Stimulated activated naive CD8-positive, alpha-beta T cell treated with anti-CD3 and anti-CD28 coated beads, Interleukin-15, Interleukin-2, amounts not matched to agents 100 U/mL and 50 U/mL, for 24 hours (primary cell): ENCODE measurements around the gene RABGAP1L.
"Not testable (repeated sequence)": the region's sequence is repeated elsewhere in the genome, so short reads cannot be mapped to it uniquely, and the experiment has no call there.

ENCODE experiments used
- ATAC-seq: fragments of 150-1000 bp; cut with Tn5 transposase; one replicate; pipeline ENCODE4 v1.10.0; 2021
- DNase-seq: peaks from one replicate; pipeline ENCODE4 v3.0.0; 2021

Gene RABGAP1L

DNA sequence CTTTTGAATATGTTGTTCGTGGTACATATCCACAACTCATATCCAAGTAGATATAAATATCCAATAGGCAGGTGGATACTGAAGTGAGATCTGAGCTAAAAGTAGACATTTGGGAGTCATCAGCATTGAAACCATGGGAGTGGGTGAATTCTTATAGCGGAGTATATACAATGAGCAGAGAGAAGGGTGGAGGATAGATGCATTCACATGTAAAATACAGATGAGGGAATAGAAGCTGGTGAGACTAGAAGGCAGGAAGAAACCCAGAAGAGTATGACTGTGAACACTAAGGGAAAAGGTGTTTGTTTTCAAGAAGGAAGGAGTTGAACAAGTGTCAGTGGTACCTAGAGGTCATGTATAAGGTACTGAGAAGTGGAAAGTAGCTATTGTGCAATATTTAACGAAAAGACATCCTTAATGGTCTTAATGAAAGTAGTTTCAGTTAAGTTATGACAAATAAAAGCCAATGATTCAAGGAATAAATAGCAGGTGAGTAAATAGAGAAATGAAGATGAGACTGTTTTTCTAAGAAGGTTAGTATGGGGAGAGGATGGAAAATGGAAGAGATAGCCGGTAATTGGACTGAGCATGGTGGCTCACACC is 658.8 kb downstream of the RABGAP1L start:
- DNase-seq (no peak), ATAC-seq (no peak)

DNA sequence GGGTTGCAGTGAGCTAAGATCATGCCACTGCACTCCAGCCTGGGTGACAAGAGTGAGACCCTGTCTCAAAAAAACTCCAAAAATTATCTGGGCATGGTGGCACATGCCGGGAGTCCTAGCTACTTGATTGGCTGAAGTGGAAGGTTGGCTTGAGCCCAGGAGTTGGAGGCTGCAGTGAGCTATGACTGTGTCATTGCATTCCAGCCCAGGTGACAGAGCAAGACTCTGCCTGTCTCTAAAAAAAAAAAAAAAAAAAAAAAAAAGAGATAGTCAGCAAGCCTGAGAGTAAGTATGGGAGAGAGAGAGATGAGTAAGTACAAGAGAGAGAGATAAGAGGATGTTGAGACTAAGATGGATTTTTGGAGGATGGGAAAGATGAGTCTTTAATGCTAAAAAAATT is 659.6 kb downstream of the RABGAP1L start:
- DNase-seq (no peak), ATAC-seq (no peak)

DNA sequence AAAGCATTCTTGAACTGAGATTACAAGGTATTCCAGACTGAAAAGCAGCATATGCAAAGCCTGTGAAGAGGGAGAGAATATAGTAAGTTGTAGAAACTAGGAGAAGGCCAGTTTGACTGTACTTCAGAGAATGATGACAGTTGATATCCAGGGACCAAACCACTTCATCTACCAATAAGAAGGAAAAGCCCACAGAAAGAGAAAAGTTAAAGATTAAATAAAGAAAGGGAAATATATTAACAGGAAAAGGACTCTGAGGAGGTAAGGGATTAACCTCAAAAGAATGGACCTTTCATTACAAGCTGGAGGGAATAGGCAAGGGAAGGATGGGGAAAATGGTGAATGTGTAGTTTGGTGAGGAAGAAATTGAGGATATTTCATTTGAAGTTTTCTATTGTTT is 660.3 kb downstream of the RABGAP1L start:
- DNase-seq (no peak), ATAC-seq (no peak)

DNA sequence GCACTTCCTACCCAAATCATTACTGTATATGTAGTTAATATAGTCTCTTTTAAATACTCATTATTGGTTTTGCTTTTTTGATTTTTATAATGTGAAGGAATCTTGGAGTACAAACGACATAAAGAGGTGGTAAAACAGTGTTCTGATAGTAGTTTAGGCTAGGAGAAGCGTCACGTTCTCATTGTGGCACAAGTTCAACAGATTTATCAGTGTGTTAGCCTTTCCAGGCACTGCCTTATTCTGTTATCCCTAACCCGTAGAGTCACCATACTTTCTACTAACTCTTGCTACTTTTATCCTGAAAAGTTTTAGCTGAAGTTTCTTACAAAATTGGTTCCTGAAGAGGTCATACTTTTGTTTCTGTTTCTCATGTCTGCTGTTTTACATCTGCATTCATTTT is 665.8 kb downstream of the RABGAP1L start:
- ATAC-seq (no peak), DNase-seq (no peak)

DNA sequence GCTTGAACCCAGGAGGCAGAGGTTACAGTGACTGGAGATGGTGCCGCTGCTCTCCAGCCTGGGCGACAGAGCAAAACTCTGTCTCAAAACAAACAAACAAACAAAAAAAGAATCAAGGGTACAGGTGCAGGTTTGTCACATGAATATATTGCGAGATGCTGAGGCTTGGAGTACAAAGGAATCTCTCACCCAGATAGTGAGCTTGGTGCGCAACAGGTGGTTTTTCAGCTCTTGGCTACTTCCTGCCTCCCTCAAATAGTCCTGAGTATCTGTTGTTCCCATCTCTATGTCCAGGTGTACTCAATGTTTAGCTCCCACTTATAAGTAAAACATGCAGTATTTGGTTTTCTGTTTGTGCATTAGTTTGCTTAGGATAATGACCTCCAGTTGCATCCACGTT is 666.5 kb downstream of the RABGAP1L start:
- DNase-seq = no peak

DNA sequence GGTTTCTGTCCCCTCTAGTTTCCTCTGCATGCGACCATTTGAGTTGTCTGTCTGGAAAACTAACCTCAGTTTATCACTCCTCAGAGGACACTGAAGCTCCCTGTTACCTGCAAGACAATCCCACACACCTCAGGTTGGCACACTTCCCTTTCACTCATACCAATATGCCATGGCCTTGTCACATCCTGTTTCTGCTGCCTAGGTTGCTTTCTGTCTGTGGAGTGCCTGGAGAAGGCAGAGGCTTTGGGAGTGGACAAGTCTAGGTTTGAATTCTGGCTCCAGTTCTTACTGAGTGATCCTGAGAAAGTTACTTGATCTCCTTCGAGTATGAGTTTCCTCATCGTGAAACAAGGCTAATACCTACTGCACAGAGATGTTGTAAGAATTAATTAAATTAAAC is 668.9 kb downstream of the RABGAP1L start:
- DNase-seq (no peak), ATAC-seq (no peak)

More for the DNA sequence above, 666.5 kb downstream of the RABGAP1L start:
- ATAC-seq = no peak

DNA sequence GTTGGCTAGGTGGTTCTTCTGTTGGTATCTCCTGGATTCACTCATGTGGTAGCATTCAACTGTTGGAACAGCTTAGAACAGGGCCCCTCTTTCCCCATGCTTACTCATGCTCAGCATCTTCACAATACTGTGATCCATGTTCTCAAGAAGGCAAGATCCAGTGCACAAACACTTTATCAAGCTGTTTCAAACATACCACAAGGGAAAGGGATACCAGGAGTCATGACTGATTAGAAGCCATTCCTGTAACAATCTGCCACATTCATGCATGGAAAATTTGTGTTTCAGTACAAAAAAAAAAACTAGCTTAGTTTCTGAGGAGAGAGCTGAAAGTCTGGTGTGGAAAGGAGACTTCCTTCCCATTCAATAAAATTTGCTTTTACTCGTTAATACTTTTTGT is 670.7 kb downstream of the RABGAP1L start:
- no peak for ATAC-seq
- DNase-seq = no peak

DNA sequence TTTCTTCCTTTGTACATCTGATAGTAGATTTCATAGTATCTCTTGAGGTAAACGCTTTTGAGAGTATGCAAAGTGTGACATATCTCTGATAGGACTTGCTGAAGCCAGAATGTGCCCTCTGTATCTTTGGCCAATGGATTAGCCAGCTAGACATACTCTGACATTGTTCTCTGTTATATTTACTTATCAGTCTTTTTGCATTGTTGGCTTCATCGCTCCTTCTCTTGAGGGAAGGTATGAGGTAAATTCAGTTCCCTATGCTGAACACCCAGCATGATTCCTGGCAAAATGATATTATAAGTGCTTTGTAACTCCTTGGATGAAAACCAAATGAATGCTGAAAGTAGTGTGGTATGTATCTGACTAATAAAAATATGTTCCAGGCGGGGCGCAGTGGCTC is 677.2 kb downstream of the RABGAP1L start:
- DNase-seq (no peak), ATAC-seq (no peak)

DNA sequence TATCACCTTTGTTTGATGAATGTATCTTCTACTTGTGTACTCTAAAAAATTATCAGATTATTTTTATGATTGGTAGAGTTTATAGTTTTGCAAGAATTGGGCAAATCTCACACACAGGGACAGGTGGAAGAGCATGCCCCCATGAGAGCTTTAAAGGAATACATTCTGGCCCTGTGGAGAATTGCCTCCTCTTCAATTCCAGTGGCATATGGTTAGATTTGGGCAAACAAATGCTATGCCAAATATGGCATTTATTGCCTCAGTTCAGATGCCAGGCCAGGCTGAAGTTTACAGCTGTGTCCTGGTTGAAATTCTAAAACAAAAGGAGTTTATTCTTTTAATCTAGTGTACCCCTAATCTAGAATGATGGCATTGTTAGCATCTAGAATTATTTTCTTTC is 678.1 kb downstream of the RABGAP1L start:
- ATAC-seq (no peak), DNase-seq (no peak)

DNA sequence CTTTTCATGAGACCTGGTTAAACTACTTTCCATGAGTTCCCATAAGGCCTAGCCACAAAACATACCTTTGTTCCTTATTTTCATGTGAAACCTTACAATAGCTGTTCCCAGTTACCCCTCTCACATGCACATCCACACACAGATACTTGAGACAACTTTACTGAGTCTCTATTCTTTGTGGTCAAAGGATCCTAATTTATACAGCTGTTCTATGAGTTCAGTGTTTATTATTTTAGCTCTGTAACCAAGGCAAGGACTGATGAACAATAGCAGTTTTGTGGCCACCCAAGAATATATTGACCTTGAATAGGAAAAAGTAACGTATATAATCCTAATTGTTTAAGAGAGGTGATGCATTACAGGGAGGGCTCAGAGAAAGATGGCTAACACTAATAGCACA is 679.9 kb downstream of the RABGAP1L start:
- DNase-seq (no peak), ATAC-seq (no peak)

DNA sequence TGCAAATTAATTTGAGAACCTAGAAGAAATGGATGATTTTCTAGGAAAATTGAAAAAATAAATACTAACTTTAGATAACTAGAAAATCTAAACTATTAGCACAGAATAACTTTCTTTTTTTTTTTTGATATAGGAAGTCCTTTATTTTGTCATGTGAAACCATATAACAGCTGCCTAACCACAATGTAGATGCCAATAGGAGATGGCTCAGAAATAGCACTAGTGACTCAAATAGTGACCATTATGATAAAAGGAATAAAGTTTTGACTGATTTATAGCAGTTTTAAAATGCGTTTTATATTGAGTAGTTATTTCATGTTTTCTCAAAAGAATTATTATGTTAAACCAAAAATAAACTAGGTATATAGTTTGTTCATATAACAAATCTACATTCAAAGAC is 682.4 kb downstream of the RABGAP1L start:
- ATAC-seq = no peak
- DNase-seq = no peak

DNA sequence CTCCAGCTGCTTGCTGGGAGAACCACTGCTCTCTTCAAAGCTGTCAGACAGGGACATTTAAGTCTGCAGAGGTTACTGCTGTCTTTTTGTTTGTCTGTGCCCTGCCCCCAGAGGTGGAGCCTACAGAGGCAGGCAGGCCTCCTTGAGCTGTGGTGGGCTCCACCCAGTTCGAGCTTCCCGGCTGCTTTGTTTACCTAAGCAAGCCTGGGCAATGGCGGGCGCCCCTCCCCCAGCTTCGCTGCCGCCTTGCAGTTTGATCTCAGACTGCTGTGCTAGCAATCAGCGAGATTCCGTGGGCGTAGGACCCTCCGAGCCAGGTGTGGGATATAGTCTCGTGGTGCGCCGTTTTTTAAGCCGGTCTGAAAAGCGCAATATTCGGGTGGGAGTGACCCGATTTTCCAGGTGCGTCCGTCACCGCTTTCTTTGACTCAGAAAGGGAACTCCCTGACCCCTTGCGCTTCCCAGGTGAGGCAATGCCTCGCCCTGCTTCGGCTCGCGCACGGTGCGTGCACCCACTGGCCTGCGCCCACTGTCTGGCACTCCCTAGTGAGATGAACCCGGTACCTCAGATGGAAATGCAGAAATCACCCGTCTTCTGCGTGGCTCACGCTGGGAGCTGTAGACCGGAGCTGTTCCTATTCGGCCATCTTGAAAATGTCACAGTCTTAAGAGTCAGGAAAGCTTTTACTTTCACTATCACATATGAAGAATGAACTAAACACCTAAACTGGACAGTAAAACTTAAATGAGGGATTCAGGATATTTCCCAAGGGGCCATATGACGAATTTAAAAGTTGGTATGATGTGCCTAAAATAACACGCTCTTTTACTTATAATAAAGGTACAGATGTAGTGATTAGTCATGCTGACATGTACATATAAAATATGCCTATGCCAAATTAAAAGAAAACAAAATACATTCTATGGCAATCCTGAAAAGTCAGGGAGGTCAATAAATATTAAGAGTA is 689.6 kb downstream of the RABGAP1L start:
- ATAC-seq, DNase-seq: not testable (repeated sequence)

DNA sequence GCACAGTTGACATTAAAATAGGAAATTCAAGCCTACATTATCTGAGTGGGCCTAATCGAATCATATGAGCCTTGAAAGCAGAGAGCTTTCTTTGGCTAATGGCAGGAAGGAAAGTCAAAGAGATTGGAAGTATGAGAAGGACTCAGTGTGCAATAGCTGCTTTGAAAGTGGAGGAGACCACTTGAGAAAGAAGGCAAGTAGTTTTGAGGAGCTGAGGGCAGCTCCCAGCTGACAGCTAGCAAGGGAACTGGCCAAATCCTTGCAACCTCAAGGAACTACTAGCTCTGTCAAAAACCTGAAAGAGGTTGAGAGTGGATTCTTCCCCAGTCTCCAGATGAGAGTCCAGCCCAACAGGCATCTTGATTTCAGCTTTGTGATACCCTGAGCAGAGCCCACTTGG is 691.4 kb downstream of the RABGAP1L start:
- DNase-seq = no peak
- ATAC-seq = no peak

DNA sequence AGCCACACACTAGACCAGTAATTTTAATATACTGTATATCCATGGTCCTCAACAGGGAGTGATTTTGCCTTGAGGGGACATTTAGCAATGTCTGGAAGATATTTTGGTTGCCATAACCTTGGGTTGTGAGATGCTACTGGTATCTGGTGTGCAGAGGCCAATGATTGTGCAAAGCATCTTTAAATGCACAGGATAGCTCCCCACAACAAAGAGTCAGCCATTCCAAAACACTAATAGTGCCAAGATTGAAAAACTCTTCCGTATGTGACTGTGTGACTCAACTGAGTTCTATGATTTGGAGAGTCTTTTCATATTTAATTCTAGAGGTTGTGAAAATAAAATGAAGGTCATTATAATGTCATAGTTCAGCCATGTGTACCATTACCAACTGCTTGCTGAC is 699.0 kb downstream of the RABGAP1L start:
- no peak for ATAC-seq
- DNase-seq = no peak

DNA sequence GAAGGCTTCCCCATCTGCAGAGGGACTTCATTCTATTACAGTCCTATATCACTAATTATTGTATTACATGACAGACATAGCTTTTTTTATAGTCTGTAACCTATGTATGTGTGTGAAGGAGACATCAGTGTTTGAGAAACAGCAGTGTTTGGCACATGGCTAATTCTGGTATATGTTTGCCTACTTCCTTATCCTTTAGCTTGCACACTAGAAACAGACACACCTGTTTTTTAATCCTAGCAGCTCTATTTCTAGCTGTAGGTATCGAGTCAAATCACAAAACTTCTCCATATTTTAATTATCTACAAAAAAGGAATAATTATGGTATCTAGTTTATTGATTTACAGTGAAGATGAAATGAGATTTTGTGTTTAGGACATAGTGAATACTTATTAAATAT is 711.0 kb downstream of the RABGAP1L start:
- no peak for ATAC-seq

DNA sequence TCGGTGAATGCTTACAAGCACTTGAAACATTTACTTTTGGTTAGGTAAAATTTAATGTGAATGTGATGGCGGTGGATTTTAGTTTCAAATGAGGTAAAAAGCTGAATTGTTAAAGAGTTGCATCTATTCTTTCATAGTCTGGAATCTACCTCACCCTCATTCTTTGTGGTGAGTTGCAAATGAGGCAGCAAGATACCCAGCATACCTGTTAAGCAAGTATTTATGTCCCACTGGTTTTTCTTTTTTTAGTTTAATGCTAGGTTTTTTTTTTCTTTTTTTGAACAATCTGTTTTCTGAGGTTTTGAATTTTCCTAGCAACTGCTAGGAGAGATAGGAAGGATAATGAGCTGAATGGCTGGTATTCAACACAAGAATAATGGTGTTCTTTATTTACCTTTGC is 712.6 kb downstream of the RABGAP1L start:
- DNase-seq = no peak
- no peak for ATAC-seq

More for the DNA sequence above, 711.0 kb downstream of the RABGAP1L start:
- no peak for DNase-seq

DNA sequence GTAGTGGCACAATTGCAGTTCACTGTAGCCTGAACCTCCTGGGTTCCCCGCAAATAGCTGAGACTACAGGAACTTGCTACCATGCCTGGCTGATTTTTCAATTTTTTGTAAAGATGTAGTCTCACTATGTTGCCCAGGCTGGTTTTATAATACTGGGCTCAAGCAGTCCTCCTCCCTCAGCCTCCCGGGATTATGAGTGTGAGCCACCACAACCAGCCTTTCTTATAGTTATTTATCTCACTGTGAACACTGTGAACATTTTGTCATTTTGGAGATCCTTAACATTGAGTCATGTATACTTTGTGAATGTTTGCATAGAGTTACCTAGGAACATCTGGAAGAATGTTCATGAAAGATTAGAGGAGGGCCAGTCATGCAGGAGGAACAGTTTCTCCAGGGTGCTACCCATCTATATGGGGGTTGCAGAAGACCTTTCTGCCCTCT is 713.3 kb downstream of the RABGAP1L start:
- DNase-seq (no peak), ATAC-seq (no peak)

DNA sequence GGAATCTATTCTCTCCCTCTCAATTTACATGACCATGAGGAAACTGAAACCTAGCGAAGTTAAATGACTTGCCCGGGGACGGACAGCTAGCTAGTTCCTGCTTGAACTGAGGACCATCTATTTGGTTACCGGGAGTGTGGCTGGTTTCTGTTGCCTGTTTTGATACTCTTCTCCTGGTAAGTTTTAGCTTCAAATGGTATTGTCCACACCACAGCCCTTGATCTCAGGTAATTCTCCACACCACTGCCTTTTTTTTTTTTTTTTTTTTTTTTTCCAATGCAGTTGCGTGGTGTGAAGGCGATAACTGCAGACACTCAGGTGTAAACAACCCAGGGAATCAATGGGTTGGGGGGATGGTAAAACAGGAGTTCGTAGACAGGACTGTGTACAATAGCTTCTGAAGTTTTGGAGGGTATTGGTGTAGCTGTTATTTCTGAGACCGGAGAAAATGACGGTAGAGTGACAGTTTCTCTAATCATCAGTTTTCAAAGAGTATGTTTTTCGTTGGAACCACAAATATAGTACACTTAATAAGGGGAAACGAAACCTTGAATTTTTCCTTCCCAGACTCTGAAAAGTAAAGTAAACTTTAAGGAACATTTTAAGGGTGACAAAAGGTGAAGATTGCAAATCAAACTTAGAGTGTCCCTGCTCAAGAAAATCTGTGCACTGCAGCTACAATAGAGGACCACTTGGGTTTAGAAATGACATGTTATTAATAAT is 715.2 kb downstream of the RABGAP1L start:
- no peak for DNase-seq
- ATAC-seq = no peak

DNA sequence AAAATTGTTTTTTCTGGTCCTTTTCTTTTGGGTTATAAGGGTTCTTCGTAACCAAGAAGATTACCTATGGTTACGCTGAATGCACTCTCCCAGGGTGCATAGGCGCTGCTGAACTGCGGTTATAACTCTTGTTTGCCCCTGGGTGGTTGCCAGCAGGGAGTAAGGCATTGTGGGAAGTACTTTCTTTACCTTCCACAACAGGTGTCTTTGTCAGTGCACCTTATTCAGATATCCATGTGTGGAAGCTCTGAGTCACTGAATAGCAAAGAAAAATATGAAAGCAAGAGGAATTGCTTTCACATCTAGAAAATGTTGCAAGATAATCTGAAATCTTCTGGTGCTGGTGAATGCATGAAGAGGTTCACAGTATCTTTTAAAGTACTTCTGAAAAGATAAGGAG is 716.0 kb downstream of the RABGAP1L start:
- DNase-seq = no peak
- no peak for ATAC-seq

DNA sequence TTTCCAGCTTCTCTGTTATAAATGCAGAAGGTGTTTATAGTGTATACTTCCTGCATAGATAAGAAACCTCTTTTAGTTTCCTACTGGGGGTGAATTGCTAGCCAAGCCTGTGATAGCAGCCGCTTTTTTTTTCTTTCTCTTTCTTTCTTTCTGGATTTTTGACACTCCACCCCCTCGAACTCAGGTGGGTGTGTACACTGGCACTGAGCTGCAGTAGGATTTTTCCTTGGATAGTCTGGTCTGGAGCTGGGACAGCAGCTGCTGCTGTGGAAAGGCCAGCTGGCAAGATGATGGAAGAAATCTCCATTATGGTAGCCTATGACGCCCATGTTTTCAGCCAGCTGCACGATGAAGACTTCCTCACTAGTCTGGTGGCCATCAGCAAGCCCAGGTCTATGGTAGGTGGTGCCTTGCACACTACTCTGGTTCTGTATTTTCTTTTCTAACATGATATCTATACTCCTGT is 717.9 kb downstream of the RABGAP1L start:
- DNase-seq (no peak), ATAC-seq (no peak)

DNA sequence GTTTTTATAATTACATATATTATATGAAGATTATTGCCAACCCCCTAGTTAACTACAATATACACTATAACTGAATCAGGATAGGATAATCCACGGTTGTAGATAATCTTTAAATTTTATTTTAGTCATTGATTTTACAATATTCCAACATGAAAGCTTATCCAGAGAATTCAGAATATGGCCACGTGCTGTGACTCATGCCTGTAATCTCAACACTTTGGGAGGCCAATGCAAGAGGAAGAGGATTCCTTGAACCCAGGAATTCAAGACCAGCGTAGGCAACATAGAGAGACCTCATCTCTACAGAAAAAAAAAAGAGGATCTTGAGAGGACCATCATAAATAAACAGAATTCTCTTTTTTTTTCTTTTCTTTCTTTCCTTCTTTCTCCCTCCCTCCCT is 720.9 kb downstream of the RABGAP1L start:
- DNase-seq (no peak), ATAC-seq (no peak)

DNA sequence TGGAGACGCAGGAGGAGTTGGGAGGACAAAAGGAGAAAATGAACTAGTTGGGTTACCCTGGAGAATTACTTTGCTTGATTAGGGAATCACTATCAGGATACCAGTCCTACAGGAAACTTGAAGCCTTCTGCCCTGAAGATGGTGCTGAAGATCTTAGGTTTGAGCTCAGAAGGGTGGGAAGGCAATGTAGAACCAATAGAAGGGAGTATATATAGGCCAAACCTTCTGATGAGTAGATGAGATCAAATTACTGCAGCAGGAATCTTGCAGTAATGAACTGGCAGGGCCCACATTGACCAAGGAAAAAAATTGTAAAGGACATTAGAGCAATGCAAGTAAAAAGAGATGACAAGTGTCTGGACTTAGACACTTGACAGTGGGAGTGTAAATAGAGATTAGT is 724.1 kb downstream of the RABGAP1L start:
- no peak for ATAC-seq
- no peak for DNase-seq

DNA sequence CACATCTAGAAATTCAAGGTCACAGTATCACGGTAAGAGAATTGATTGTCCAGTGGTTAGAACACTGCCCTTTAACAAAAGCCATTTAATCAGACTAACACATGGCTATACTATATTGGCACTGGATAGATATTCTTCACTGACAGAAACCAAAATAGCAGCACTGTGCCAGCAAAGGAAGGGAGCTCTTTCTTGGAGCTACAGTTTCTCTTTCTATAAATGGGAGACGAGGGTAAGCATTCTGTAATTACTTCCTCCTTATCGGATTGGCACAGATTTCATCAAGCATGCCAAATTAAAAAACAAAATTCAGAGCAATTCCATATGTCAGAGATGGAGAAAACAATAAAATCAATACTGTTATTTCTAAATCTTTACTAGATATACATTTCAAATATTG is 724.7 kb downstream of the RABGAP1L start:
- ATAC-seq (no peak), DNase-seq (no peak)
